Heart right ventricle (tissue), 16 donors: ENCODE data around the gene TTLL4. TPM values are rescaled to one million over a fixed set of nuclear protein-coding genes. Genes with fewer than 3 reads are reported as not detected.

Source experiments
- ATAC-seq, 8 donors: fragments of 200-7000 bp; cut with Tn5 transposase; one replicate each; pipeline ENCODE4 v1.9.1; 2020; ENCODE audit warnings: mild to moderate bottlenecking in 8 of 8, moderate library complexity in 8 of 8, moderate number of reproducible peaks in 1 of 8
- DNase-seq, 2 donors: peaks; one replicate each; pipeline ENCODE4 v3.0.0-alpha.2; 2020
- H3K27ac ChIP-seq, 10 donors: fragments of 200-600 bp; sonication (generic) in 2 of 10; one replicate each; pipeline versions ENCODE4 v1.5.0 to v1.8.0; 2020 to 2022; ENCODE audit warnings: mild to moderate bottlenecking in 3 of 10
- H3K27me3 ChIP-seq, 7 donors: fragments of 200-600 bp; one replicate each; pipeline ENCODE4 v1.8.0; 2021 to 2022; ENCODE audit warnings: mild to moderate bottlenecking in 2 of 7
- H3K36me3 ChIP-seq, 9 donors: fragments of 200-600 bp; sonication (generic) in 1 of 9; one replicate each; pipeline versions ENCODE4 v1.5.0 to v1.8.0; 2020 to 2022; ENCODE audit warnings: mild to moderate bottlenecking in 2 of 9
- H3K4me1 ChIP-seq, 9 donors: fragments of 200-600 bp; sonication (generic) in 1 of 9; one replicate each; pipeline versions ENCODE4 v1.5.0 to v1.8.0; 2020 to 2022; ENCODE audit warnings: mild to moderate bottlenecking in 4 of 9
- H3K4me3 ChIP-seq, 10 donors: fragments of 200-600 bp; sonication (generic) in 2 of 10; one replicate each; pipeline versions ENCODE4 v1.5.0 to v1.8.0; 2020 to 2022; ENCODE audit warnings: mild to moderate bottlenecking in 7 of 10, moderate library complexity in 2 of 10
- H3K9me3 ChIP-seq, 11 donors: fragments of 200-600 bp in 10 of 11; sonication (generic) in 2 of 11; one replicate each; pipeline versions ENCODE4 v1.5.0 to v1.8.0; 2013 to 2022; ENCODE audit warnings: mild to moderate bottlenecking in 2 of 11, control low read depth in 1 of 11, moderate library complexity in 1 of 11
- CTCF ChIP-seq, 9 donors: fragments of 200-600 bp; sonication (generic) in 2 of 9; IDR thresholded peaks; one replicate each; pipeline versions ENCODE4 v1.5.0 to v1.8.0; 2021 to 2022; ENCODE audit warnings: antibody characterized with exemption in 9 of 9, mild to moderate bottlenecking in 5 of 9, moderate library complexity in 1 of 9
- WGBS, 2 donors: extraction: QIAGEN DNeasy Blood & Tissue Kit; methylation state at CpG; one replicate each; pipeline ENCODE4 v1.1.7; 2013; ENCODE audit warnings: inconsistent platforms in 1 of 2; 5-methylcytosine and 5-hydroxymethylcytosine counted together
- intact Hi-C, 10 donors: fragments of 100-400 bp; cut with DNase I; formaldehyde crosslinking; loops; one replicate each; pipeline versions ENCODE4 v1.11.1 to v1.14.2; 2022
- polyA plus RNA-seq, 2 donors: library from polyadenylated mRNA; stranded (reverse); fragments of 200-250 nt; gene quantifications; one replicate each; pipeline ENCODE4 v1.2.3, GENCODE V29; 2013
- total RNA-seq, 10 donors: library from RNA; stranded (reverse); fragmentation: NEBNext Ultra II Directional in 3 of 10; extraction: Animal tissue kit (Norgen Biotek cat#: 25700) in 3 of 10; gene quantifications; one replicate each; pipeline versions ENCODE4 v1.2.1 to v1.2.4, GENCODE V29; 2021 to 2023
- donor health status: Arrhythmogenic right ventricular cardiomyopathy.
- donor health status: ischemic (EF 13 %, LVEDD 7.1; RV severe dilation, severe dysfunction).
- donor health status: healthy with polysubstance abuse.
- donor health status: DM: no; HTN: yes; CAD: no.
- donor health status: DM: no; HTN: no; CAD: no.
- donor health status: ischemic (EF 25% LVEDD 6.9; RV normal size, moderate dysfunction).
- donor health status: ischemic (EF 25% LVEDD 5.7; RV mildly dilated, moderate dysfunction).
- donor health status: healthy.
- donor health status: DM: yes; HTN: yes; CAD: no.
- donor health status: Ischemic cardiomyopathy.
- donor health status: ischemic (EF 35%, LVEDD 5.7; RV mildly dilated, moderate dysfunction).
- donor health status: nonischemic (EF 11% LVEDD 7.7; RV severe dilation, severe dysfunction).
- donor health status: DM: yes; HTN: yes; CAD: no.
- donor health status: PGD.
- donor health status: ischemic (EF 29% LVEDD 5.4; RV normal size, mild dysfunction).
- donor health status: nonischemic (EF 23%, LVEDD 6.1; RV moderate dilation, normal function).

The TTLL4 gene
- total and polyA plus RNA-seq, 12 donors: 4.3 to 10.3 (median 6.6) TPM

- H3K9me3 ChIP-seq: no peaks in the 10 kb centered on the region
- no peak for DNase-seq
- H3K4me1 ChIP-seq: peaks cover 0 to 55% (median 3%) of the 10 kb centered on the region in 9 donors
- H3K27ac ChIP-seq: peak overlapping the region in 2 of 10 donors; percentile 0 to 83
- 97% methylated on average over 8 of the region's 8 CpGs for WGBS, 2 donors
- no peak overlapping the region for H3K4me3 ChIP-seq
- peaks cover 0 to 26% (median 16%) of the 10 kb centered on the region in 9 donors for H3K36me3 ChIP-seq
- no peaks in the 10 kb centered on the region for H3K27me3 ChIP-seq
- no peak for ATAC-seq
- intact Hi-C loops: loop anchor here in 1 of 10 donors (5.0 kb wide), 1 partner anchor 113 kb away; no protein-coding TSS in a partner anchor
- TF ChIP-seq CTCF (IDR thresholded peaks at IDR 0.05): no peak
Measured at GRCh38 chr2:218734190-218734975, 23.7 kb downstream of the TTLL4 start.

GRCh38 chr2:218736531-218736930 is 25.9 kb downstream of the TTLL4 start:
- Histone ChIP-seq H3K27me3 (no peaks in the 10 kb centered on the region), H3K36me3 (peaks cover 0 to 47% (median 16%) of the 10 kb centered on the region in 9 donors), H3K9me3 (no peaks in the 10 kb centered on the region), H3K4me3 (no peak overlapping the region), H3K4me1 (peaks cover 0 to 39% (median 3%) of the 10 kb centered on the region in 9 donors), H3K27ac (peak overlapping the region in 3 of 10 donors; percentile 22 to 33 (median 24))
- DNase-seq (no peak), ATAC-seq (peak in 1 of 8 donors; percentile 32)
- 45 to 64% methylated on average over 2 of the region's 2 CpGs for WGBS, 2 donors
- no peak for TF ChIP-seq CTCF (IDR thresholded peaks at IDR 0.05)
- intact Hi-C loops: no loop called here

GRCh38 chr2:218743068-218743467 is 32.4 kb downstream of the TTLL4 start:
- 71 to 81% methylated on average over 6 of the region's 6 CpGs for WGBS, 2 donors
- Histone ChIP-seq H3K4me1 (peaks cover 0 to 47% (median 19%) of the 10 kb centered on the region in 9 donors), H3K27me3 (no peaks in the 10 kb centered on the region), H3K36me3 (peaks cover 0 to 75% (median 9%) of the 10 kb centered on the region in 9 donors), H3K27ac (peak overlapping the region in 1 of 10 donors; percentile 88), H3K9me3 (no peaks in the 10 kb centered on the region), H3K4me3 (no peak overlapping the region)
- intact Hi-C loops: no loop called here
- TF ChIP-seq CTCF (IDR thresholded peaks at IDR 0.05): no peak
- ATAC-seq: no peak
- DNase-seq: no peak

GRCh38 chr2:218744615-218745014 is 34.0 kb downstream of the TTLL4 start:
- Histone ChIP-seq H3K27me3 (no peaks in the 10 kb centered on the region), H3K9me3 (no peaks in the 10 kb centered on the region), H3K36me3 (peaks cover 0 to 75% (median 16%) of the 10 kb centered on the region in 9 donors), H3K27ac (peak overlapping the region in 6 of 10 donors; percentile 66 to 88 (median 75)), H3K4me1 (peaks cover 0 to 47% (median 19%) of the 10 kb centered on the region in 9 donors), H3K4me3 (no peak overlapping the region)
- no peak for DNase-seq
- WGBS, 2 donors: 57 to 70% methylated on average over 3 of the region's 3 CpGs
- ATAC-seq: no peak
- intact Hi-C loops: no loop called here
- no peak for TF ChIP-seq CTCF (IDR thresholded peaks at IDR 0.05)
